Activated B cell treated with CpG ODN at 0.5 μM for 24 hours (primary cell): ENCODE results near the gene DNAH6. TPM values are rescaled to one million over a fixed set of nuclear protein-coding genes. Genes with fewer than 3 reads are reported as not detected.
A peak's percentile ranks its signal among the peaks of the same experiment; 100 is the strongest.

Experiments
- ATAC-seq: fragments of 200-7000 bp; cut with Tn5 transposase; one replicate; pipeline ENCODE4 v1.10.0; 2021; ENCODE audit warnings: low read depth, mild to moderate bottlenecking, moderate library complexity
- CTCF ChIA-PET: fragments of 350-600 bp; sonication (Branson Sonifier 250); formaldehyde crosslinking; loops from one replicate; lab custom pipeline; 2021; ENCODE audit warnings: antibody characterized with exemption; lab: Charles Lee
- POLR2A ChIA-PET: fragments of 350-600 bp; sonication (Branson Sonifier 250); formaldehyde crosslinking; loops from one replicate; lab custom pipeline; 2021; ENCODE audit warnings: antibody characterized with exemption; lab: Charles Lee
- DNase-seq: peaks from one replicate; pipeline ENCODE4 v3.0.0; 2022
- H3K27ac Mint-ChIP-seq: one replicate; pipeline ENCODE4 v1.8.0; 2020; ENCODE audit warnings: mixed read lengths
- H3K27me3 Mint-ChIP-seq: one replicate; pipeline ENCODE4 v1.8.0; 2021; ENCODE audit warnings: mixed read lengths
- H3K36me3 Mint-ChIP-seq: one replicate; pipeline ENCODE4 v1.8.0; 2021; ENCODE audit warnings: low read depth, mixed read lengths
- H3K4me1 Mint-ChIP-seq: one replicate; pipeline ENCODE4 v1.8.0; 2021; ENCODE audit warnings: mixed read lengths
- H3K4me3 Mint-ChIP-seq: one replicate; pipeline ENCODE4 v1.8.0; 2020; ENCODE audit warnings: mild to moderate bottlenecking, mixed read lengths
- H3K9me3 Mint-ChIP-seq: one replicate; pipeline ENCODE4 v1.8.0; 2020; ENCODE audit warnings: mixed read lengths
- CTCF ChIP-seq: fragments of 200-600 bp; IDR thresholded peaks from one replicate; pipeline ENCODE4 v1.8.0; 2022; ENCODE audit warnings: antibody characterized with exemption, mild to moderate bottlenecking
- intact Hi-C: fragments of 100-400 bp; cut with micrococcal nuclease; formaldehyde crosslinking; loops from one replicate; pipeline ENCODE4 v1.15.1; 2024
- total RNA-seq: library from RNA; stranded (reverse); gene quantifications from 2 replicates; pipeline ENCODE4 v1.2.3, GENCODE V29; 2022

The DNAH6 gene
- total RNA-seq, 1 donor from 2014 or later: 0.82 TPM

DNA sequence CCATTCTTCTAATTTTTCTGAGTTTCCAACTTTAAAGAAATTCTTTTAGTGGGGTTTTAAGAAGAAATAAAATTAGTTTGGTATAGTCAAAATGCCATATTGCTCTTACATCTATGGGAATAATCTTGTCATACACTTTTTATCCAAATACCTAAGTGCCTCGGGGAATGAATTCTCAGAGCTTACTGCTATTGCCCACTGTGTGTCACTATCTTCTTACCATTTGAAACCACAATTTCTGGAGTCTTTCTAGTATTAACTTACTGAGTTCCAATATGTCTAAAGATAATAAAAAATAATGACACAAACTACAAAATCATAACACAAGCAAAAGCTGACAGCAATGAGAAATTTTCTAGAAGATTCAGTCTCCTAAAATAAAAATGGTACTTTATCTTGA, 23.7 kb upstream of the DNAH6 start:
- ATAC-seq: no peak

GRCh38 chr2:84493514-84493913, 22.8 kb upstream of the DNAH6 start:
- intact Hi-C loops: no loop called here
- Mint-ChIP-seq H3K9me3 (no peaks in the 10 kb centered on the region), H3K4me1 (peaks cover 2% of the 10 kb centered on the region), H3K4me3 (no peak overlapping the region), H3K36me3 (no peaks in the 10 kb centered on the region), H3K27me3 (no peaks in the 10 kb centered on the region), H3K27ac (no peak overlapping the region)
- no peak for TF ChIP-seq CTCF
- DNase-seq (no peak), ATAC-seq (no peak)
- ChIA-PET CTCF (interaction anchor here (1.1 to 3.5 kb wide), 5 partner anchors 365 to 432 kb away, joined by 3 to 17 read pairs (median 3); partner anchors contain the start of gene TRABD2A), POLR2A (no interaction called here)

More for the DNA sequence above, 23.7 kb upstream of the DNAH6 start:
- no peak overlapping the region for H3K27ac Mint-ChIP-seq
- H3K4me1 Mint-ChIP-seq: peaks cover 2% of the 10 kb centered on the region
- no peak for TF ChIP-seq CTCF
- H3K36me3 Mint-ChIP-seq: no peaks in the 10 kb centered on the region
- intact Hi-C loops: no loop called here
- ChIA-PET POLR2A (no interaction called here), CTCF (interaction anchor here (0.6 to 3.5 kb wide), 4 partner anchors 373 to 808 kb away, joined by 3 to 17 read pairs (median 4); partner anchors contain the start of gene TRABD2A)
- H3K9me3 Mint-ChIP-seq: no peaks in the 10 kb centered on the region
- no peak for DNase-seq
- no peak overlapping the region for H3K4me3 Mint-ChIP-seq
- no peaks in the 10 kb centered on the region for H3K27me3 Mint-ChIP-seq

- CTCF ChIA-PET: interaction anchor here (1.2 to 3.5 kb wide), 4 partner anchors 364 to 432 kb away, joined by 3 to 17 read pairs (median 4); partner anchors contain the start of gene TRABD2A
- intact Hi-C loops: loop anchor here (2.0 kb wide), 1 partner anchor 247 kb away; no protein-coding TSS in a partner anchor
Observed at GRCh38 chr2:84494070-84494469, 22.2 kb upstream of the DNAH6 start.

GRCh38 chr2:84495539-84496146, 20.7 kb upstream of the DNAH6 start:
- Mint-ChIP-seq H3K9me3 (no peaks in the 10 kb centered on the region), H3K4me1 (peaks cover 2% of the 10 kb centered on the region), H3K27me3 (no peaks in the 10 kb centered on the region), H3K4me3 (no peak overlapping the region), H3K36me3 (no peaks in the 10 kb centered on the region), H3K27ac (no peak overlapping the region)
- TF ChIP-seq CTCF: peak; percentile 62
- ChIA-PET POLR2A (interaction anchor here (0.9 kb wide), 2 partner anchors 386 to 430 kb away, joined by 3 to 7 read pairs; no protein-coding TSS in a partner anchor), CTCF (interaction anchor here (1.4 kb wide), 1 partner anchor 369 kb away, joined by 3 read pairs; no protein-coding TSS in a partner anchor)
- DNase-seq (no peak), ATAC-seq (peak; percentile 99)
- intact Hi-C loops: loop anchor here (1.0 to 2.0 kb wide), 7 partner anchors 136 to 790 kb away; no protein-coding TSS in a partner anchor

More at GRCh38 chr2:84494070-84494469, 22.2 kb upstream of the DNAH6 start:
- Mint-ChIP-seq H3K4me1 (peaks cover 2% of the 10 kb centered on the region), H3K36me3 (no peaks in the 10 kb centered on the region), H3K4me3 (no peak overlapping the region), H3K27me3 (no peaks in the 10 kb centered on the region), H3K27ac (no peak overlapping the region), H3K9me3 (no peaks in the 10 kb centered on the region)
- no peak for TF ChIP-seq CTCF
- POLR2A ChIA-PET: no interaction called here
- DNase-seq: no peak
- no peak for ATAC-seq

DNA sequence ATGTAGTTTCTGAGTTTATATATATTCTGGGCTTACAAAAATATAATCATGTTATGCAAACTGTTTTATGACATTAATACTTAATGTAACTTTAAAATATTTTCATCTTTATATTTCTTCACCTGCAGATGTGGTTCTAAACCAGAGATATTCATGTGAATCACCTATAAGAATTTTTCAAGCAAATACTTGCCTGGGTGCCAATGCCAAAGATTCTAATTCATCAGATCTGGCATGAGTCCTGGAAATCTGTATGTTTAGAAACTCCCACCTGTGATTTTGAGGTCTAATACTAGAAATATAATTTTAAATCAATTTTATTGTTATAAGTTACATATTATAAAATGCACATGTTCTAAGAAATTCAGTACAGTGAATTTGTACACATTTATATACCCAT, 19.9 kb upstream of the DNAH6 start:
- CTCF ChIA-PET: interaction anchor here (1.2 to 1.9 kb wide), 3 partner anchors 20 to 369 kb away, joined by 3 to 10 read pairs (median 4); partner anchors contain the start of gene DNAH6
- ATAC-seq: no peak

More for the DNA sequence above, 19.9 kb upstream of the DNAH6 start:
- DNase-seq: no peak
- no peaks in the 10 kb centered on the region for H3K36me3 Mint-ChIP-seq
- peaks cover 2% of the 10 kb centered on the region for H3K4me1 Mint-ChIP-seq
- H3K9me3 Mint-ChIP-seq: no peaks in the 10 kb centered on the region
- H3K4me3 Mint-ChIP-seq: no peak overlapping the region
- no peaks in the 10 kb centered on the region for H3K27me3 Mint-ChIP-seq
- POLR2A ChIA-PET: no interaction called here
- intact Hi-C loops: no loop called here
- no peak for TF ChIP-seq CTCF
- no peak overlapping the region for H3K27ac Mint-ChIP-seq
